Activated CD8-positive, alpha-beta T cell treated with anti-CD3 and anti-CD28 coated beads for 36 hours (primary cell): ENCODE results near the gene IL1RAP. TPM values are rescaled to one million over a fixed set of nuclear protein-coding genes. Genes with fewer than 3 reads are reported as not detected.

Source experiments
- ATAC-seq: fragments of 200-7000 bp; cut with Tn5 transposase; one replicate; pipeline ENCODE4 v1.10.0; 2021; ENCODE audit warnings: mild to moderate bottlenecking, moderate library complexity
- CTCF ChIA-PET: fragments of 350-600 bp; sonication (Branson Sonifier 250); formaldehyde crosslinking; loops from one replicate; lab custom pipeline; 2021; ENCODE audit warnings: antibody characterized with exemption; lab: Charles Lee
- POLR2A ChIA-PET: fragments of 350-600 bp; sonication (Branson Sonifier 250); formaldehyde crosslinking; loops from one replicate; lab custom pipeline; 2021; ENCODE audit warnings: antibody characterized with exemption; lab: Charles Lee
- DNase-seq: peaks from one replicate; pipeline ENCODE4 v3.0.0-alpha.2; 2020
- H3K27ac Mint-ChIP-seq: one replicate; pipeline ENCODE4 v1.8.0; 2021; ENCODE audit warnings: mild to moderate bottlenecking, mixed read lengths
- H3K27me3 Mint-ChIP-seq: one replicate; pipeline ENCODE4 v1.8.0; 2021; ENCODE audit warnings: mixed read lengths
- H3K36me3 Mint-ChIP-seq: one replicate; pipeline ENCODE4 v1.8.0; 2021; ENCODE audit warnings: low read depth, mixed read lengths
- H3K4me1 Mint-ChIP-seq: one replicate; pipeline ENCODE4 v1.8.0; 2021; ENCODE audit warnings: low read depth, mixed read lengths
- H3K4me3 Mint-ChIP-seq: one replicate; pipeline ENCODE4 v1.8.0; 2021; ENCODE audit warnings: mild to moderate bottlenecking, moderate library complexity, mixed read lengths
- H3K9me3 Mint-ChIP-seq: one replicate; pipeline ENCODE4 v1.8.0; 2021; ENCODE audit warnings: mixed read lengths
- CTCF ChIP-seq: fragments of 200-600 bp; IDR thresholded peaks from one replicate; pipeline ENCODE4 v1.8.0; 2022; ENCODE audit warnings: antibody characterized with exemption, mild to moderate bottlenecking
- intact Hi-C: fragments of 100-400 bp; cut with micrococcal nuclease; formaldehyde crosslinking; loops from one replicate; pipeline ENCODE4 v1.10.0; 2022
- total RNA-seq, 2 experiments: library from RNA; stranded (reverse); gene quantifications; one replicate each; pipeline ENCODE4 v1.2.3, GENCODE V29; 2021

IL1RAP gene
- total RNA-seq, 2 experiments from 2014 or later = 18.8 to 20.2 TPM

- CTCF ChIA-PET = no interaction called here
Observed at GRCh38 chr3:190552969-190553759, 39.3 kb downstream of the IL1RAP start.

GRCh38 chr3:190554197-190554596 is 40.3 kb downstream of the IL1RAP start:
- no peak overlapping the region for H3K27ac Mint-ChIP-seq
- intact Hi-C loops = no loop called here
- DNase-seq (no peak), ATAC-seq (no peak)
- no peak for TF ChIP-seq CTCF
- H3K9me3 Mint-ChIP-seq = no peaks in the 10 kb centered on the region
- H3K4me3 Mint-ChIP-seq = no peak overlapping the region
- H3K36me3 Mint-ChIP-seq = peaks cover 40% of the 10 kb centered on the region
- H3K4me1 Mint-ChIP-seq = peaks cover 12% of the 10 kb centered on the region
- ChIA-PET POLR2A (no interaction called here), CTCF (no interaction called here)
- no peaks in the 10 kb centered on the region for H3K27me3 Mint-ChIP-seq

More at GRCh38 chr3:190552969-190553759, 39.3 kb downstream of the IL1RAP start:
- TF ChIP-seq CTCF = no peak
- intact Hi-C loops = no loop called here
- POLR2A ChIA-PET = no interaction called here
- no peaks in the 10 kb centered on the region for H3K27me3 Mint-ChIP-seq
- peaks cover 31% of the 10 kb centered on the region for H3K36me3 Mint-ChIP-seq
- ATAC-seq (no peak), DNase-seq (no peak)
- no peaks in the 10 kb centered on the region for H3K9me3 Mint-ChIP-seq
- H3K27ac Mint-ChIP-seq = no peak overlapping the region
- H3K4me3 Mint-ChIP-seq = no peak overlapping the region
- H3K4me1 Mint-ChIP-seq = peaks cover 9% of the 10 kb centered on the region

GRCh38 chr3:190556351-190556750 is 42.5 kb downstream of the IL1RAP start:
- intact Hi-C loops = no loop called here
- H3K27ac Mint-ChIP-seq = no peak overlapping the region
- peaks cover 3% of the 10 kb centered on the region for H3K9me3 Mint-ChIP-seq
- no peak for TF ChIP-seq CTCF
- H3K36me3 Mint-ChIP-seq = peaks cover 57% of the 10 kb centered on the region
- peaks cover 25% of the 10 kb centered on the region for H3K4me1 Mint-ChIP-seq
- DNase-seq (no peak), ATAC-seq (no peak)
- no peak overlapping the region for H3K4me3 Mint-ChIP-seq
- H3K27me3 Mint-ChIP-seq = no peaks in the 10 kb centered on the region
- POLR2A ChIA-PET = no interaction called here
- CTCF ChIA-PET = interaction anchor here (1.2 kb wide), 1 partner anchor 36 kb away, joined by 3 read pairs; no protein-coding TSS in a partner anchor

- ATAC-seq (no peak), DNase-seq (no peak)
- peaks cover 3% of the 10 kb centered on the region for H3K9me3 Mint-ChIP-seq
- peaks cover 61% of the 10 kb centered on the region for H3K36me3 Mint-ChIP-seq
- H3K4me3 Mint-ChIP-seq = no peak overlapping the region
- no peaks in the 10 kb centered on the region for H3K27me3 Mint-ChIP-seq
- intact Hi-C loops = no loop called here
- H3K27ac Mint-ChIP-seq = no peak overlapping the region
- ChIA-PET CTCF (interaction anchor here (1.2 kb wide), 1 partner anchor 37 kb away, joined by 3 read pairs; no protein-coding TSS in a partner anchor), POLR2A (no interaction called here)
- TF ChIP-seq CTCF = no peak
- peaks cover 34% of the 10 kb centered on the region for H3K4me1 Mint-ChIP-seq
Observed at GRCh38 chr3:190557296-190557695, 43.4 kb downstream of the IL1RAP start.

GRCh38 chr3:190558316-190558715 is 44.4 kb downstream of the IL1RAP start:
- Mint-ChIP-seq H3K36me3 (peaks cover 60% of the 10 kb centered on the region), H3K4me3 (no peak overlapping the region)
- CTCF ChIA-PET = interaction anchor here (0.6 kb wide), 1 partner anchor 44 kb away, joined by 3 read pairs; no protein-coding TSS in a partner anchor

More at GRCh38 chr3:190558316-190558715, 44.4 kb downstream of the IL1RAP start:
- H3K4me1 Mint-ChIP-seq = peaks cover 45% of the 10 kb centered on the region
- H3K27me3 Mint-ChIP-seq = no peaks in the 10 kb centered on the region
- peaks cover 5% of the 10 kb centered on the region for H3K9me3 Mint-ChIP-seq
- POLR2A ChIA-PET = no interaction called here
- no peak overlapping the region for H3K27ac Mint-ChIP-seq
- intact Hi-C loops = no loop called here
- ATAC-seq (no peak), DNase-seq (no peak)
- TF ChIP-seq CTCF = no peak
